ENCODE results near the gene WDR6.

The WDR6 gene

DNA sequence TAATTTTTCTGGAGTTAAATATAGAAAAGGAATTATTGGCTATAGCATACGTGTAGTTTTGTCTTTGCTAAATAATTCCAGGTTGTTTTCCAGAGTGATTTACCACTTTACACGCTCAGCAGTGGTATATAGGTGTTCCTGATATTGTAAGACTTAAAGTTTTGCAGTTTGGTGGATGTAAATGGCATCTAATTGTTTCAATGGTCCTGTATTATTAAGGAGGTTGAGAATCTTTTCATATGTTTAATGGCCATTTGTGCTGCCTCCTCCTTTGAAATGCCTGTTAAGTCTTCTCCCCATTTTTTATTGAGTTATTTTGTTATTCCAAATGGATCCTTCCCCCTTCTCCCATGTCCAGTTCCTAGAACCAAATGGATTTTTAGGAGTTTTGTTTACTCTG, 43.6 kb upstream of the WDR6 start:
- H3K27me3 ChIP-seq (ENCODE audit: control insufficient read depth in 3 of 3, insufficient read depth in 3 of 3, low read depth in 1 of 3, low read length in 3 of 3): no peaks in the 10 kb centered on the region
- no peak overlapping the region for H4K8ac ChIP-seq (ENCODE audit: low read depth, low read length)
- H3K4me1 ChIP-seq (ENCODE audit: control insufficient read depth in 2 of 2, insufficient read depth in 1 of 2, low read depth in 1 of 2, low read length in 2 of 2): no peaks in the 10 kb centered on the region
- no peak overlapping the region for H2BK120ac ChIP-seq (ENCODE audit: low read depth, low read length)
- H2BK12ac ChIP-seq (ENCODE audit: low read length): no peak overlapping the region
- no peaks in the 10 kb centered on the region for H3K9me3 ChIP-seq (replicated peaks in 1 of 2; ENCODE audit: control insufficient read depth in 2 of 2, insufficient read depth in 1 of 2, low read depth in 1 of 2, low read length in 2 of 2)
- no peak overlapping the region for H3K9ac ChIP-seq (ENCODE audit: low read depth, low read length, poor library complexity)
- H3K23ac ChIP-seq (ENCODE audit: low read depth, low read length, poor library complexity): no peak overlapping the region
- H3K14ac ChIP-seq (ENCODE audit: low read length): no peak overlapping the region
- no peak overlapping the region for H2BK5ac ChIP-seq (ENCODE audit: low read length)
- no peak overlapping the region for H2AK5ac ChIP-seq (ENCODE audit: low read depth, low read length)
- no peak overlapping the region for H3K4me2 ChIP-seq (ENCODE audit: insufficient read depth, low read length, poor library complexity, severe bottlenecking)
- no peak overlapping the region for H3K27ac ChIP-seq (replicated peaks; ENCODE audit: low read length)
- DNase-seq (ENCODE audit: low spot score): no peak
- WGBS, 2 donors (ENCODE audit: extremely low coverage in 2 of 2, insufficient read length in 2 of 2, insufficient replicate concordance in 1 of 2): no CpG with 5 or more reads among the region's 2 CpGs
- H2AFZ ChIP-seq (ENCODE audit: low read length): no peak overlapping the region
- H3K79me1 ChIP-seq (ENCODE audit: low read depth, low read length): no peaks in the 10 kb centered on the region
- no peak overlapping the region for H4K91ac ChIP-seq (ENCODE audit: low read depth, low read length, poor library complexity)
- no peak overlapping the region for H2BK15ac ChIP-seq (ENCODE audit: low read length)
- peaks cover 8 to 81% of the 10 kb centered on the region in 2 donors for H3K36me3 ChIP-seq (replicated peaks in 1 of 2; ENCODE audit: control insufficient read depth in 2 of 2, insufficient read depth in 2 of 2, low read length in 2 of 2)
- no peak overlapping the region for H3K4ac ChIP-seq (ENCODE audit: low read length)
- H3K4me3 ChIP-seq (ENCODE audit: low read length in 2 of 2): no peak overlapping the region
- no peak overlapping the region for H3K18ac ChIP-seq (ENCODE audit: low read length)

- Histone ChIP-seq H3K9me3 (replicated peaks in 1 of 2; ENCODE audit: control insufficient read depth in 2 of 2, insufficient read depth in 1 of 2, low read depth in 1 of 2, low read length in 2 of 2) (no peaks in the 10 kb centered on the region), H3K79me1 (ENCODE audit: low read depth, low read length) (no peaks in the 10 kb centered on the region), H4K8ac (ENCODE audit: low read depth, low read length) (no peak overlapping the region), H3K4me2 (ENCODE audit: insufficient read depth, low read length, poor library complexity, severe bottlenecking) (no peak overlapping the region), H3K36me3 (replicated peaks in 1 of 2; ENCODE audit: control insufficient read depth in 2 of 2, insufficient read depth in 2 of 2, low read length in 2 of 2) (peaks cover 16 to 90% of the 10 kb centered on the region in 2 donors), H3K14ac (ENCODE audit: low read length) (no peak overlapping the region), H3K4me1 (ENCODE audit: control insufficient read depth in 2 of 2, insufficient read depth in 1 of 2, low read depth in 1 of 2, low read length in 2 of 2) (no peaks in the 10 kb centered on the region), H3K4me3 (ENCODE audit: low read length in 2 of 2) (no peak overlapping the region), H3K18ac (ENCODE audit: low read length) (no peak overlapping the region), H3K4ac (ENCODE audit: low read length) (no peak overlapping the region), H2BK15ac (ENCODE audit: low read length) (no peak overlapping the region), H4K91ac (ENCODE audit: low read depth, low read length, poor library complexity) (no peak overlapping the region), H2AK5ac (ENCODE audit: low read depth, low read length) (no peak overlapping the region), H3K9ac (ENCODE audit: low read depth, low read length, poor library complexity) (no peak overlapping the region), H2AFZ (ENCODE audit: low read length) (no peak overlapping the region), H3K27me3 (ENCODE audit: control insufficient read depth in 3 of 3, insufficient read depth in 3 of 3, low read depth in 1 of 3, low read length in 3 of 3) (no peaks in the 10 kb centered on the region), H2BK120ac (ENCODE audit: low read depth, low read length) (no peak overlapping the region), H3K23ac (ENCODE audit: low read depth, low read length, poor library complexity) (no peak overlapping the region), H2BK12ac (ENCODE audit: low read length) (no peak overlapping the region), H3K27ac (replicated peaks; ENCODE audit: low read length) (no peak overlapping the region), H2BK5ac (ENCODE audit: low read length) (no peak overlapping the region)
- WGBS, 2 donors (ENCODE audit: extremely low coverage in 2 of 2, insufficient read length in 2 of 2, insufficient replicate concordance in 1 of 2): no CpG with 5 or more reads among the region's 3 CpGs
- no peak for DNase-seq (ENCODE audit: low spot score)
Measured at GRCh38 chr3:48966367-48966766, 40.8 kb upstream of the WDR6 start.

DNA sequence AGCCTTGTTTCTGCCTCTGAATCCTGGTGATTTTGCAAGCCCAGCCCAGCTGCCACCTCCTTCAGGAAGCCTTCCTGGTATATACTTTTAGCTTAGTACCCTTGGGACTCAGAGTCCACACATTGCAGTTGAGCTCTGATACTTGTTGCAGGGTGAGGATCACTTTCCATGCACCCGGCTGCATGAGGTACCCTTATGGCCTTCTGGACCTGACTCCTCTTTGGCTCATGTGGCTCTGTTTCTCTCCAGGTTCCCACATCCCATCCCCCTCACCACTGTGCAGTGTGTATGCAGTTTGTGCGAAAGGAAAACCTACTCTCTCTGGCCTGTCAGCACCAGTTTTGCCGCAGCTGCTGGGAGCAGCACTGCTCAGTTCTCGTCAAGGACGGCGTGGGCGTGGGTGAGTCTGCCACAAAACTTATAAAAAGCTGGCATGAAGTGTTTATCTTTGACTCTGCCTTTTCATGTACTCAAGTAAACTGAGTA, 40.3 kb upstream of the WDR6 start:
- Histone ChIP-seq H2AFZ (ENCODE audit: low read length) (no peak overlapping the region), H3K9me3 (replicated peaks in 1 of 2; ENCODE audit: control insufficient read depth in 2 of 2, insufficient read depth in 1 of 2, low read depth in 1 of 2, low read length in 2 of 2) (no peaks in the 10 kb centered on the region), H2BK12ac (ENCODE audit: low read length) (no peak overlapping the region), H3K9ac (ENCODE audit: low read depth, low read length, poor library complexity) (no peak overlapping the region), H3K27ac (replicated peaks; ENCODE audit: low read length) (no peak overlapping the region), H4K91ac (ENCODE audit: low read depth, low read length, poor library complexity) (no peak overlapping the region), H3K4ac (ENCODE audit: low read length) (no peak overlapping the region), H3K27me3 (ENCODE audit: control insufficient read depth in 3 of 3, insufficient read depth in 3 of 3, low read depth in 1 of 3, low read length in 3 of 3) (no peaks in the 10 kb centered on the region), H2BK5ac (ENCODE audit: low read length) (no peak overlapping the region), H3K23ac (ENCODE audit: low read depth, low read length, poor library complexity) (no peak overlapping the region), H2AK5ac (ENCODE audit: low read depth, low read length) (no peak overlapping the region), H3K79me1 (ENCODE audit: low read depth, low read length) (no peaks in the 10 kb centered on the region), H3K4me1 (ENCODE audit: control insufficient read depth in 2 of 2, insufficient read depth in 1 of 2, low read depth in 1 of 2, low read length in 2 of 2) (no peaks in the 10 kb centered on the region), H2BK120ac (ENCODE audit: low read depth, low read length) (no peak overlapping the region), H3K4me3 (ENCODE audit: low read length in 2 of 2) (no peak overlapping the region), H3K18ac (ENCODE audit: low read length) (no peak overlapping the region), H4K8ac (ENCODE audit: low read depth, low read length) (no peak overlapping the region), H3K4me2 (ENCODE audit: insufficient read depth, low read length, poor library complexity, severe bottlenecking) (no peak overlapping the region), H3K36me3 (replicated peaks in 1 of 2; ENCODE audit: control insufficient read depth in 2 of 2, insufficient read depth in 2 of 2, low read length in 2 of 2) (peaks cover 18 to 90% of the 10 kb centered on the region in 2 donors), H3K14ac (ENCODE audit: low read length) (no peak overlapping the region), H2BK15ac (ENCODE audit: low read length) (no peak overlapping the region)
- DNase-seq (ENCODE audit: low spot score): no peak
- no CpG with 5 or more reads among the region's 7 CpGs for WGBS, 2 donors (ENCODE audit: extremely low coverage in 2 of 2, insufficient read length in 2 of 2, insufficient replicate concordance in 1 of 2)

DNA sequence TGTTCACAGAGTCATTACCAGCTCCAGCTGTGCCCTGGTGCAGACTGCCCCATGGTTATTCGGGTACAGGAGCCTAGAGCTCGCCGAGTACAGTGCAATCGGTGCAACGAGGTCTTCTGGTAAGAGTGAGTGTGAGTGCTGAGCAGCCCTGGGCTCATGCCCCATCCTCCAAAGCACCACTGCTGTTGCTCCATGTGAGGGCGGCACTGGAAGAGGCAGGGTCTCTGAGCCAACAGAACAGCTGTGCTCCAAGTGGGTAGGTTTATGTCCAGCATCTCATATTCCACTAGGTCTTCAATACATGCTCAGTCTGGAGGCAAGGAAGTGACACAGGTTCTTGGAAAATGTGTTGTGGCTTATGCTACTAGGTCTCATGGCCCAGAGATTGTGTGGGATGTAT, 36.6 kb upstream of the WDR6 start:
- Histone ChIP-seq H2BK15ac (ENCODE audit: low read length) (no peak overlapping the region), H3K4me3 (ENCODE audit: low read length in 2 of 2) (peak overlapping the region in 1 of 2 donors; percentile 5), H2AFZ (ENCODE audit: low read length) (no peak overlapping the region), H4K91ac (ENCODE audit: low read depth, low read length, poor library complexity) (no peak overlapping the region), H2BK12ac (ENCODE audit: low read length) (no peak overlapping the region), H3K18ac (ENCODE audit: low read length) (no peak overlapping the region), H3K79me1 (ENCODE audit: low read depth, low read length) (no peaks in the 10 kb centered on the region), H3K9ac (ENCODE audit: low read depth, low read length, poor library complexity) (no peak overlapping the region), H3K9me3 (replicated peaks in 1 of 2; ENCODE audit: control insufficient read depth in 2 of 2, insufficient read depth in 1 of 2, low read depth in 1 of 2, low read length in 2 of 2) (no peaks in the 10 kb centered on the region), H3K23ac (ENCODE audit: low read depth, low read length, poor library complexity) (no peak overlapping the region), H3K36me3 (replicated peaks in 1 of 2; ENCODE audit: control insufficient read depth in 2 of 2, insufficient read depth in 2 of 2, low read length in 2 of 2) (peaks cover 38 to 92% of the 10 kb centered on the region in 2 donors), H3K27me3 (ENCODE audit: control insufficient read depth in 3 of 3, insufficient read depth in 3 of 3, low read depth in 1 of 3, low read length in 3 of 3) (no peaks in the 10 kb centered on the region), H3K4ac (ENCODE audit: low read length) (no peak overlapping the region), H4K8ac (ENCODE audit: low read depth, low read length) (no peak overlapping the region), H3K4me2 (ENCODE audit: insufficient read depth, low read length, poor library complexity, severe bottlenecking) (no peak overlapping the region), H3K27ac (replicated peaks; ENCODE audit: low read length) (no peak overlapping the region), H2BK5ac (ENCODE audit: low read length) (no peak overlapping the region), H3K4me1 (ENCODE audit: control insufficient read depth in 2 of 2, insufficient read depth in 1 of 2, low read depth in 1 of 2, low read length in 2 of 2) (no peaks in the 10 kb centered on the region), H2BK120ac (ENCODE audit: low read depth, low read length) (no peak overlapping the region), H3K14ac (ENCODE audit: low read length) (no peak overlapping the region), H2AK5ac (ENCODE audit: low read depth, low read length) (no peak overlapping the region)
- no CpG with 5 or more reads among the region's 6 CpGs for WGBS, 2 donors (ENCODE audit: extremely low coverage in 2 of 2, insufficient read length in 2 of 2, insufficient replicate concordance in 1 of 2)
- no peak for DNase-seq (ENCODE audit: low spot score)
